ENCODE data around the gene TAMALIN.
"Not testable (repeated sequence)": the region's sequence is repeated elsewhere in the genome, so short reads cannot be mapped to it uniquely, and the experiment has no call there.

The TAMALIN gene

DNA sequence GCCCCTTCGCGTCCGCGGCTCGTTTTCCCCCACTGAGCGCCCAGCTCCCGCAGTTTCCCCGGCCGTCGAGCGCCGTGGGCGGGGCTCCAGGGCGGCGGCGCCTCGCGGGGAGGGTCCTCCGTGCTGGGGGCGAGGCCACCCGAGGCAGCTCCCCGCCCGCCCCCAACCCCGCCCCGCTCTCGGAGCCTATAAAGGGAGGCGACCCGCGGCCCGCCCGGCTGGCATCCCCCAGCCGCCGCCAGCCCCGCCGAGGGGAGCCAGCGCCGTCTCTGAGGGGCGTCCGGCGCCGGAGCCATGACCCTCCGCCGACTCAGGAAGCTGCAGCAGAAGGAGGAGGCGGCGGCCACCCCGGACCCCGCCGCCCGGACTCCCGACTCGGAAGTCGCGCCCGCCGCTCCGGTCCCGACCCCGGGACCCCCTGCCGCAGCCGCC is at the start of gene TAMALIN:
Gene TAMALIN (plus strand): TSS at position 221 of the 432 bp plus-strand sequence. CDS start 74 bp downstream, at position 295.
- DNase-seq: peak; percentile 51

DNA sequence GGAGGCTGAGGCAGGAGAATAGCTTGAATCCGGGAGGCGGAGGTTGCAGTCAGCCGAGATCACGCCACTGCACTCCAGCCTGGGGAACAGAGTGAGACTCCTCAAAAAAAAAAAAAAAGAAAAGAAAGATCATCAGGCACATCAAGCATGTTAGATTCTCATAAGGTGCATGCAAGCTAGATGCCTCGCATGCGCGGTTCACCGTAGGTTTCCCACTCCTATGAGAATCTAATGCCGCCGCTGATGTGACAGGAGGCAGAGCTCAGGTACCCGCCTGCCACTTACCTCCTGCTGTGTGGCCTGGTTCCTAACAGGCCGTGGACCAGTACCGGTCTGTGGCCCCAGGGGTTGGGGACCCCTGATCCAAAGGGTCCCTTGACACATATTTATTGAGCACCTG is 48.2 kb upstream of the TAMALIN start:
- DNase-seq: no peak

DNA sequence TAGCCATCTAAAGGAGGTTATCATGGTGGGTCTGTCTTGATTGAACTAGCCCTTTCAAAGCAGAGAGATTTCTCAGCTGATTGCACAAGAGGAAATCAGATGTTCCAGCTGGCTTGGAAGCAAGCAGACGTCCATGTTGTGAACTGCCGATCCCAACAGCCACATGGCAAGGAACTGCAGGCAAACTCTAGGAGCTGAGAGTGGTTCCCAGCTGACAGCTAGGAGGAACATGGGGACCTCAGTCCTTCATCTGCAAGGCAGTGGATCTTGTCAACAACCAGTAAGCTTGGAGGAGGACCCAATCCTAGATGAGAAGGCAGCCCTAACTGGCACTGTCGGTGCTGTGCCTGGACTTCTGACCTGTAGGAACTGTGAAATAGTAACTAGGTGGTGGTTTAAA is 47.5 kb upstream of the TAMALIN start:
- DNase-seq: no peak

DNA sequence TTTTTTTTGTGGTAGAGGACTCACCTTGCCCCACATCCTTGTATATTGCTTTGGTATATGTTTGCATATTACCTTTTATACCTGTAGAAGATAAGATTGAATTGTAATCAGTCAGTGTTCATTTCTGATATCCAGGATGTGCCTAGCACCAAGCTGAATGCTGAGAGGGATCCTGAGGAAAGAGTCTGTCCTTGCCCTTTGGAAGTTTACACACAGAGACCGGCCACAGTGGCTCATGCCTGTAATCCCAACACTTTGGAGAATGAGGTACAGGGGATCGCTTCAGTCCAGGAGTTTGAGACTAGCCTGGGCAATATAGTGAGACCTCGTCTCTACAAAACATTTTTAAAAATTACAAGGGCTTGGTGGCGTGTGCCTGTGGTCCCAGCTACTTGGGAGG is 46.8 kb upstream of the TAMALIN start:
- DNase-seq: no peak

DNA sequence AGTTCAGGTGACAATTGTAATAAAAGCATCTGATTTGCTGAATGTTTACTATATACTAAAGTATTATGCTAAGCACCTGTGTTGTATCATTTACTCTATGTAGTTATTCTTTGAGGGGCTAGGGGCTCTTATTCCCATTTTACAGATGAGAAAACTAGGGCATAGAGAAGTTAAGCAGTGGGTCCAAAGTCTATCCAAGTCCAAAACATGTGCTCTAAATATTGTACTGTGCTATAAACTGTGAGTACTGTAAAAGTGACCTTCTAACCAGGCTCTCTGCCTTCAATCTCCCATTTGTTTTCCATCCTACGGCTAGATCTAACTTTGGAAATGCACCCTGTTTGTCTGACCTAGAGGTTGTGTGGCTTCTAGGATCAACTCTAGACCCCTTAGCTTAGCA is 46.3 kb upstream of the TAMALIN start:
- DNase-seq: no peak

DNA sequence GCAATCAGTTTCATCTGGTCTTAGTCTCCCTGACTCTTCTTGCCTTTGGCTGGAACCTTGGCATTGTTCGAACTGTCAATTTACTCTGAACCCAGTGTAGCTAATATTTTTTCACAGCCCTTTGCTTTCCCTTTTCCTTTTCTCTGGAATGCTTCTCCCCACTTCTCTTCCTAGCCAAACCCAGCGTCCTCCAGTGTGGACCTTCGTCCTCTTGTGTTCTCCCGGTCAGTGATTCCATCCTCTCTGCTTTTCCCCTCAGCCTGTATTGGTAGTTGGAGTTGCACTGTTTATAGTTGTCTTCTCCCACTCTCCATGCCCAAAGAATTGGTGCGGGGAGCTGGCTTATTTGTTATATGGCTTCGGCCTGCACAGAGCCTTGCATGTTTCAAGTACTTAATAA is 45.9 kb upstream of the TAMALIN start:
- no peak for DNase-seq

DNA sequence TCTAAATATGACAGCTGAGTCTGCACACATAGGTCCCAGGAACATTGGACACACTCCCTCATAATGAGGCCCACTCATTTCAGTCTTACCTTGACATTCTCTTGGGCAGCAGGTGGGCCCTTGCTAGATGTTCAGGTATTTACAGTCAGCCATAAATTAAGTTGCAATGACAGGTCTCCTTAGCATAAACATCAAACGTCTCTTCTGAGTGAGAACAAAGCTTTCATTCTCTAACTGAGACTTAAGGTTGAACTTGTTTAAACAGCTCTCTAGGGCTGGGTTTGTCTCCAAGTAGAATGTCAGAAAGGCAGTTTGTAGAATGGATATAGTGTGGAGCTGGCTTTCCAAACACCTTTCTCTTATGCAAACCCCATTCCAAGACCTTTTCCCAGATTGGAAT is 44.9 kb upstream of the TAMALIN start:
- no peak for DNase-seq

DNA sequence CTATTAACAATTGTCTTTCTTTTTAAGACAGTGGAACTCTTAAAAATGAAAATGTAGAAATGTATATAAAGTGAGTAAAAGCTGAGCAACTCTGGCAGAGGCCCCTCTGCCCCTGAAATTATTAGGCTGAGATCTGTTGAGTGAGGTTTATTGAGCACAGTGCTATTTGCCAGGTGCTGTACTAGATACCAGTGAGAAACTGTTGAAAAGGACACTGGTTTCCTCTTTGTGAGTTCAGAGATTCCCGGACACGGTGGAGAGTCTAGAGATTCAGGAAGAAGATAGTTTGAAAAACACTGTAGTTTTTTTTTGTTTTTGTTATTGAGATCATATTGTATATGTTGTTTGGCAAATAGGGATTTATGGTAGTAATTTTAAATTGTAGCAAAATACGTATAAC is 44.0 kb upstream of the TAMALIN start:
- no peak for DNase-seq

DNA sequence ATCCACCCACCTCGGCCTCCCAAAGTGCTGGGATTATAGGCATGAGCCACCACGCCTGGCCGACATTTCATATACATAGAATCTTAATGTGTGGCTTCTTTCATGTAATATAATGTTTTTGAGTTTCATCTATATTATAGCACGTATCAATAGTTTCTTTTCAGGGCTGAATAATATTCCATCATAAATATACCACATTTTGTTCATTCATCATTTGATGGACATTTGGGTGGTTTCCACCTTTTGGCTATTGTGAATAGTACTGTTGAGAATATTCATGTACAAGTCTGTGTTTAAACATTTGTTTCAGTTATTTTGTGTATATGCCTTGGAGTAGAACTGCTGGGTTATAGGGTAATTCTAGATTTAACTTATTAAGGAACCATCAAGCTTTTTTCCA is 43.3 kb upstream of the TAMALIN start:
- DNase-seq: no peak

DNA sequence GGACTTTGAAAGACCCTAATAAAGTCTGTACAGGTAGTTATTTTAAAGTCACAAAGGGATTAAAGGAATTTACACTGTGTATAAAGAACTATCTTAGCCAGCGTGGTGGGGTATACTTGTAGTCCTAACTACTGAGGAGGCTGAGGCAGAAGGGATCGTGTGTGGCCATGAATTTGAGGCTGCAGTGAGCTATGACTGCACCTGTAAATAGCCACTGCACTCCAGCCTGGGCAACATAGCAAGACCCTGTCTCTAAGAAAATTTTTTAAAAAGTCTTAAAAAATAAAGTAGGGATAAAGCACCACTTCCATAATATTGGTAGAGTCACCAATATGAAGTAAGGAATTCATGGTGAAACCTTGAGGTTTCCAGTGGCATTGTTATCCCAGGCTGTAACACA is 37.1 kb upstream of the TAMALIN start:
- no peak for DNase-seq

DNA sequence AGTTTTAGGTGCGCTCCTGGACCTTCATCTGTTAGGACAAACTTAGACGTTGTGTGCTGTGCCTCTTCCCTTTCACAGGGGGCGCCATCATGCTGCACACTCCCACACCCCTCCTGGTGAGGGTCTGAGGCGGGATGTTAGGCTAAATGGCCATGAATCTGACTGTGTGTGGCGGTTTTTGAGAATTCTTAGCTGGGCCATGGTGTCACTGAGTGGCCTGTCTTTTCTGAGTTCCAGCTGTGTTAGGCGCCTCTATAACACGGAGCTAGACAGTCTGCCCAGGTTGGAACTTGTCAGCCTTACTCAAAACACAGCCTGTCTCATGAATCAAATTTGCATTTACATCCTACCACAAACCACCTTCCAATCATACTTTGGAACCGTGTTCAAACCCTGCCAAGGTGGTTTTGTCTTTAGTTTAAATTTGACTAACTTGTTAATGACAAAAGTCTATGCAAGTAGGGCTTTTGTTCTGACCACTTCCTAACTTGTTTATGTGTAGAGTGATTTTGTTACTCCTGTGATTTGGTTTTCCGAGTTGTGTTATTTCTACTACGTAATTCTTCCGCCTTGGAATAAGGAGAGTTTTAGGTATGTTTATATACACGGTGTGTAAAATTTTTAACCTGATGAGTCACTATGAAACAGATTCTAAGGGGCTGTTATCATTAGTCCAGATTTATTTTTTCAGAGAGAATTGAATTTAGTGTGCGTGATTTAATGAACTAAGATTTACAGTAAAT is 35.7 kb upstream of the TAMALIN start:
- no peak for DNase-seq

DNA sequence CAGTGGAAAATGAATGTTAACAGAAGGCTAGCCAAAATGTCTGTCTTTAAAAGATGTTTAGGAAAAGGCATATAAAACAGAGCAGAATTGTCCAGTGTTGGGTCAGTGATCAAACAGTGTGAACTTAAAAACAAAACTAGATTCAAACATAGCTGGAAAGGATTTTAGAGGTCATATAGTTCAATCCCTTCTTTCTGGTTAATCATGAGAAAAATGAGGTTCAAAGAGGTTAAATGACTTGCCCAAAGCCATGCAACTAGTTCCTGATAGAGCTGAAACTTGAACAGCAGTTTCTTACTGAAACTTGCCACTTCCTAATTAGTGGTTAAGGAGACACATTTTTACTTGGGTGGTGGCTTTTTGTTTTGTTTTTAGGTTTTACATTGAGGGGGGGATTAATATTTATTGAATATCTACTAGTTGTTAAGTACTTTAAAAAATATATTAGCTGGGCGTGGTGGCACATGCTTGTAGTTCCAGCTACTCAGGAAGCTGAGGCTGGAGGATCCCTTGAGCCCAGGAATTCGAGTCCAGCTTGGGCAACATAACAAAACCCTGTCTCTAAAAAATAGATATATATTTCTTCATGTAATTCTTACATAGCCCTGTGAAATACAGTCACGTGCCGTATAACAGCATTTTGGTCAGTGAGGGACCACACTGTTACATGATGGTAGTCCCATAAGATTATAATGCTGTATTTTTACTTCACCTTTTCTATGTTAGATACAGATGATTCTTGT is 34.9 kb upstream of the TAMALIN start:
- DNase-seq: no peak

DNA sequence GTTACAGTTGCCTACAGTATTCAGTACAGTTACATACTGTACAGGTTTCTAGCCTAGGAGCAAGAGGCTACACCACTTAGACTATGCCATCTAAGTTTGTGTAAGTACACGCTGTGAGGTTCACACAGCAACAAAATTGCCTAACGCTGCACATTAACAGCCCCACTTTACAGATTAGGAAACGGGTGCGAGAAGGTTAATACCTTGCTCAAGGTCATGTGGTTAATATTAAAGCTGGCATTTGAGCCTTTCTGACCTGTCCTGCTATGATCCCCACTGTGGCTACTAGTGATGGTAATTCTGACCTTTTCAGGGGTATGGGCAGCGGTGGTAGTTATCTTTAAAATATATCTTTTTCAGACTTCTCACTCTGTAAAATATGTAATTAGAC is 34.3 kb upstream of the TAMALIN start:
- no peak for DNase-seq

DNA sequence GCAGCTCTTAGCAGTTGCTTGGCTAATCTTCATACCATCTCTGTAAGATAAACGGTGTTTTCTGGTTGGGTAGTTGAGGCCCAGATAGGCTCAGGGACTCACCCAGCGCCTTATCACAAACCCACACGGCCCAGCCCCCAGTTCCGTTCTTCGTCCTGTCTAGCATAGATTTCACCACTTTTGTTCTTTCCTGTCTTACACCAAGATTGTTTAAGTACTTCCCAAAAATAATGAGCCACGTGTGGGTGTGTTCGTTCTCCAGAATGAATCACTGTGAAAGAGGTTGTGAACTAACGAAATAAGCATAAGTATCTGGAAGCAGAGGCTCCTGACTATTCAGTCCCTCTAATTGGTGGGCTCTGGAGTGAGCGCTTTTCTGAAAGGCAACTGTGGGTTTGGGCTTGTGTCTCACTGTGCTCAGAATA is 33.9 kb upstream of the TAMALIN start:
- no peak for DNase-seq

DNA sequence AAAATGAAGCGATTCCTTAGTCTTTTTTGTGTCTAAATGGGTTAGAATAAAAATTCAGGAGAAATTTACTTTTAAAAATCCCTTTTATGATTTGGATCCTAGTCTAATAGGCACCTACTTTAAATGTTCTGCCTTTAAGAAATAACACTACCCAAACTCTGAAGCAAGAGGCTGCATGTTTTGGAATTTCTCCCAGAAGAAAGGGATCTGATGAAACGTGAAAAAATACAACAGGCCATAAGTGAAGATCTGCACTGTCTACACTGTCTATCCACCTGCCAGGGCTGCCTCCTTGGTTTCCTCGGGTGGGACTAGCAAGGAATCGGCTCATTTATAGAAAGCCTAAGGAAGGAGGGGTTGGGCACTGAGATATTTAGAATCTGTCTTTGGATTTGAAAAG is 33.2 kb upstream of the TAMALIN start:
- DNase-seq: no peak

DNA sequence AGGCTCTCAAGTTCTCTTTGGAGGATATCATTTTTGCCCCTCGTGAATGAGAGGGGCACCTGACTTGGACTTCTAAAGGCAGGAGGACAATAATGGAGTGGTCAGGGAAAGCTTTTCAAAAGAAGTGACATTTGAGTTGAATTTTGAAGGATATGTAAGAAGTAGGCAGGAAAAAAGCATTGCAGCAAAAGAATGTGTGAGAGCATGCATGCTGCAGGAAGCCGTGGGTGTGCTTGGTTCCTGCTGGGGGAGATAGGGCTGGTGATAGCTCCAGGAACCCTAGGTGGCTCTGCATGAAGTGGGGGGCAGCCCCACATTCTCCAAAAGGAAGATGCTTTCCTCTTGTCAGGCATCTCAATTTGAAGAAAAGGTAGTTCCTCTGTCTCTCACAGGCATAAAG is 32.1 kb upstream of the TAMALIN start:
- no peak for DNase-seq

DNA sequence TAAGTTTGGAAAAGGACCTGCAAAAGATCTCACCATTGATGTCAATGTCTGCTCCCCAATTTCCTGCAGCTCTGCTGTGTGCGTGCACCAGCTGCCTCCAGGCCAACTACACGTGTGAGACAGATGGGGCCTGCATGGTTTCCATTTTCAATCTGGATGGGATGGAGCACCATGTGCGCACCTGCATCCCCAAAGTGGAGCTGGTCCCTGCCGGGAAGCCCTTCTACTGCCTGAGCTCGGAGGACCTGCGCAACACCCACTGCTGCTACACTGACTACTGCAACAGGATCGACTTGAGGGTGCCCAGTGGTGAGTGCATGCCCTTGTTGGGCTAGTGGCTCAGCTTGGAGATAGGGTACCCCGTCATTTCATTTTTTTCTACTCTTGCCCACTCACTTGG is 31.6 kb upstream of the TAMALIN start:
- peak; percentile 19 for DNase-seq

DNA sequence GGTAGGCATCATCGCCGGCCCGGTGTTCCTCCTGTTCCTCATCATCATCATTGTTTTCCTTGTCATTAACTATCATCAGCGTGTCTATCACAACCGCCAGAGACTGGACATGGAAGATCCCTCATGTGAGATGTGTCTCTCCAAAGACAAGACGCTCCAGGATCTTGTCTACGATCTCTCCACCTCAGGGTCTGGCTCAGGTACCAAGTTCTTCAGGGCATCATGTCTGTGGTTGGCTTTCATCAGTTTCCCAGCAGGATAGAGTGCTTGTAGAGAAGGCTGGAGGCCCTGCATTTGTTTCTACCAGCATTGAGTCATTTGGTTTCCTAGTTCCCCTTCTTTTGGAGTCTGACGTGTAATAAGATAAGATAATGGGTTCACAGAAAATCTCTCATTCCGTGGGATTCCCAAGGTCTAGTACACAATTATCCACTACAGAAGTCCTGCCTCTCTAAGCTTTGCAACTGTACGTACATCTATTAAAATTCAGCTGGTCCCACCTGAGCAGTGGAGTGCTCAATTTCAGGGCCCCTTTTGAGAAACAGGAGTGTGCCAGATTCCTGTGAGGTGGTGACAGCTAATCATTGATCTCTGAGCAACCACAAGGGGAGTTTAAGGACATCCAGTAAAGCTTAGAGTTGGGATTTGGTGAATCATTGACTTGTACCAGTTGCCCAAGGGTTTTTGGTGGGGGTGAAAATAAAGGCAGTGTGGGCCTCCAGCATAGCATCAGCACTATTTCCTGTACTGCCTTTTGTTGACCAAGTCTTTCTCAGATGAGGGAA is 30.2 kb upstream of the TAMALIN start:
- DNase-seq: no peak

DNA sequence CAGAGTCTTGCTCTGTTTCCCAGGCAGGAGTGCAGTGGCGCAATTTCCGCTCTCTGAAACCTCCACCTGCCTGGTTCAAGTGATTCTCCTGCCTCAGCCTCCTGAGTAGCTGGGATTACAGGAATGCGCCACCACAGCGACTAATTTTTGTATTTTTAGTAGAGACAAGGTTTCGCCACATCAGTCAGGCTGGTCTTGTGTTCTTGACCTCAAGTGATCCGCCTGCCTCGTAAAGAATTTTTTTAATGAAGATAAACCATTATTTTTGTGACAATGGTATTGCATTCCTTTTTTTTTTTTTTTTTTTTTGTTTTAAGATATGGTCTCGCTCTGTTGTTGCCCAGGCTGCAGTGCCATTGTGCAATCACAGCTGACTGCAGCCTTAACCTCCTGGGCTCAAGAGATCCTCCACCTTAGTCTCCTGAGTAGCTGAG is 29.4 kb upstream of the TAMALIN start:
- DNase-seq: no peak

DNA sequence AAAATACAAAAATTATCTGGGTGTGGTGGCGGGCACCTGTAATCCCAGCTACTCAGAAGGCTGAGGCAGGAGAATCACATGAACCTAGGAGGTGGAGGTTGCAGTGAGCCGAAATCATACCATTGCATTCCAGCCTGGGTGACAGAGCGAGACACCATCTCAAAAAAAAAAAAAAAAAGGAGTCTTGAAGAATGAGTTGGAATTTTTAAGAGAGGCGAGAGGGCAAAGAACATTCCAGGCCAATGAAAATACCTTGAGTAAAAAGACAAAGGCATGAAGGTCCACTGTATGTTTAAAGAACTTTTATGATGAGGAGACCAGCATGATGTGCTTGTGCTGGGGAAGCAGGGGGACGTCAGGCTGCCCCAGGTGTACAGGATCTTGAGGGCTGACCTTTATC is 27.4 kb upstream of the TAMALIN start:
- not testable (repeated sequence) for DNase-seq

DNA sequence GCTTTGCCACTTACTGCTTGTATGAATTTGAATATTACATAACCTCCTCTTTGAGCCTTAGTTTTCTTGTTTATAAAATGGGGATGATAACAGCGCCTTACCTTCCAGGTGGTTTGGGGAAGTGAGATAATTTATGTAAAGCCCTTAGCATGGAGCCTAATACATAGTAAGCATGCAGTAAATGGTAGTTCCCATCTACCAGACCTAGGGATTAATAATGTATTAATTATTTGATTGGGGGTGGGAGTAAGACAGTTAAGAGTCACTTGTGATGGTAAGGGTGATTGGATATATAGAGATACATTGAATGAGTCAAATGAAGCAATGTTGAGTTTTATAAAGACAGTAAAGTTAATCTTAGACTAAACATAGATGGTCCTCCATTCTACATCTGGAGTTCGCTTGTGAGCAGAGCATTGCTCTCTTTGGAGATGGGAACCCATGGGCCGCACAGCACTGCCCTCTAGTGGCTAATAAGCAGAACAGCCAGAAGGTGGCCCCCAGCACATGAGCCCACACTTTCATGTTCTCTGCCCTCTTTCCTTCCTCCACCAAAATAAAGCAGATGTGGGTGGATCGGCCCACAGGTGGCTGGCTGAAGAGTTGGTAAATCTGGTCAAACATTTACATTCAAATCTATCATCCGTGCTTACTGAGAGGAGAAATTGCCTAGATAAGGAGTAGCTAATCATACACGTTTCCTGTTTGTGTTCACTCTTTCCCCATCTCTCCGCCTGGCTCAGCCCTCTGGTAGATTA is 26.5 kb upstream of the TAMALIN start:
- peak; percentile 71 for DNase-seq

DNA sequence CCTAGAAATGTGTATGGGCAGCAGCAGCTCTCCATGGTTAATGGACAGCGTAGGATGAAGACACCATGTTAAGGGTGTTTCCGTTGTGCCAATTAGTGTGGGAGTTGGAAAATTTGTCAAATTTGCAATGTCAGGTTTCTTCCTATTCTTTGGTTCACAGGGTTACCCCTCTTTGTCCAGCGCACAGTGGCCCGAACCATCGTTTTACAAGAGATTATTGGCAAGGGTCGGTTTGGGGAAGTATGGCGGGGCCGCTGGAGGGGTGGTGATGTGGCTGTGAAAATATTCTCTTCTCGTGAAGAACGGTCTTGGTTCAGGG is 26.0 kb upstream of the TAMALIN start:
- DNase-seq: no peak

DNA sequence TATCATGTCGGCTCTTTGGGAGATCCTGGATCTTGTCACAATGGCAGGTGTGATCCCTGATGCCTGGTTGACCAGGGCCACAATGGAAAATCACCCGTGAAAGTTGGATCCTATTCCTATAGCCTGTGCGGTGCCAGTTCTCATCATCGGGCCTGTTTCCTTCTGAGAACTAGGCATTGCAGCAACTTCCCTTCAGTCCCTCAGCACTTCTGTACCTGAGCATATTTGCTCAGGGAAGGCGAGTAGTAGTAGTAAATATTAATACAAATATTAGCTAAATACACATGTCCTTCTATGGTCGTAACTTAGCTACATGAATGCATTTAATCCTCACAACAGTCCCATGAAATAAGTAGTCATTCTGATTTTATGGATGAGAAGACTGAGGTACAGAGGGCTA is 22.1 kb upstream of the TAMALIN start:
- DNase-seq: no peak
